WTC11 (cell line): Measurements from ENCODE around the gene TMEM59. TPM values are rescaled to one million over a fixed set of nuclear protein-coding genes. Genes with fewer than 3 reads are reported as not detected.

Source experiments
- ATAC-seq: fragments of 200-7000 bp; cut with Tn5 transposase; 2 replicates; pipeline ENCODE4 v1.10.0; 2021; ENCODE audit warnings: mild to moderate bottlenecking, moderate library complexity
- CTCF ChIA-PET: fragments of 300-600 bp; sonication (Branson Sonifier 250); formaldehyde crosslinking; loops from one replicate; lab custom pipeline; 2021; ENCODE audit warnings: antibody characterized with exemption; lab: Charles Lee
- POLR2A ChIA-PET: fragments of 350-600 bp; sonication (Branson Sonifier 250); formaldehyde crosslinking; loops from one replicate; lab custom pipeline; 2021; ENCODE audit warnings: antibody characterized with exemption; lab: Charles Lee
- DNase-seq: peaks from one replicate; pipeline ENCODE4 v3.0.0; 2021; ENCODE audit warnings: low spot score
- H3K27ac Mint-ChIP-seq: 2 replicates; pipeline ENCODE4 v1.8.0; 2021; ENCODE audit warnings: mixed read lengths
- H3K27me3 Mint-ChIP-seq: 2 replicates; pipeline ENCODE4 v1.8.0; 2021; ENCODE audit warnings: low read depth, mild to moderate bottlenecking, moderate library complexity, mixed read lengths
- H3K36me3 Mint-ChIP-seq: 2 replicates; pipeline ENCODE4 v1.8.0; 2021; ENCODE audit warnings: mixed read lengths
- H3K4me1 Mint-ChIP-seq: 2 replicates; pipeline ENCODE4 v1.8.0; 2022; ENCODE audit warnings: mixed read lengths
- H3K4me3 Mint-ChIP-seq: 2 replicates; pipeline ENCODE4 v1.8.0; 2021; ENCODE audit warnings: mild to moderate bottlenecking, moderate library complexity, mixed read lengths
- H3K9me3 Mint-ChIP-seq: 2 replicates; pipeline ENCODE4 v1.8.0; 2021; ENCODE audit warnings: mixed read lengths
- ARID4B ChIP-seq: sonication (generic); formaldehyde crosslinking; IDR thresholded peaks from 2 replicates; pipeline ENCODE4 v1.8.0; 2023; ENCODE audit warnings: missing genetic modification reagents, mild to moderate bottlenecking, borderline replicate concordance
- ATF1 ChIP-seq: sonication (generic); formaldehyde crosslinking; IDR thresholded peaks from 2 replicates; pipeline ENCODE4 v1.8.1; 2023; ENCODE audit warnings: mild to moderate bottlenecking, moderate library complexity, missing genetic modification reagents
- ATF2 ChIP-seq: sonication (generic); formaldehyde crosslinking; IDR thresholded peaks from 2 replicates; pipeline ENCODE4 v1.8.1; 2022; ENCODE audit warnings: low read depth, missing genetic modification reagents, borderline replicate concordance
- ATF3 ChIP-seq: sonication (generic); formaldehyde crosslinking; conservative IDR thresholded peaks from 2 replicates; pipeline ENCODE4 v1.8.1; 2022; ENCODE audit warnings: mild to moderate bottlenecking, missing genetic modification reagents
- CREB1 ChIP-seq: sonication (generic); formaldehyde crosslinking; IDR thresholded peaks from 2 replicates; pipeline ENCODE4 v1.8.0; 2023; ENCODE audit warnings: mild to moderate bottlenecking, missing genetic modification reagents
- CTCF ChIP-seq: fragments of 200-600 bp; IDR thresholded peaks from 2 replicates; pipeline ENCODE4 v1.8.0; 2022; ENCODE audit warnings: antibody characterized with exemption
- E2F5 ChIP-seq: sonication (generic); formaldehyde crosslinking; IDR thresholded peaks from 2 replicates; pipeline ENCODE4 v1.8.1; 2022; ENCODE audit warnings: mild to moderate bottlenecking, moderate library complexity, missing genetic modification reagents
- ESRRA ChIP-seq: sonication (generic); formaldehyde crosslinking; IDR thresholded peaks from 2 replicates; pipeline ENCODE4 v1.8.1; 2022; ENCODE audit warnings: mild to moderate bottlenecking, missing genetic modification reagents, borderline replicate concordance
- FOXK1 ChIP-seq: sonication (generic); formaldehyde crosslinking; IDR thresholded peaks from 2 replicates; pipeline ENCODE4 v1.8.0; 2022; ENCODE audit warnings: mild to moderate bottlenecking, moderate library complexity, missing genetic modification reagents
- HMGA2 ChIP-seq: fragments of 250-450 bp; sonication (Bioruptor Pico); IDR thresholded peaks from 2 replicates; pipeline ENCODE4 v1.4.0; 2021; ENCODE audit warnings: mild to moderate bottlenecking, moderate library complexity
- IRF1 ChIP-seq: sonication (generic); formaldehyde crosslinking; IDR thresholded peaks from 2 replicates; pipeline ENCODE4 v1.8.0; 2023; ENCODE audit warnings: missing genetic modification reagents
- OVOL2 ChIP-seq: fragments of 250-450 bp; sonication (Bioruptor Pico); IDR thresholded peaks from 2 replicates; pipeline ENCODE4 v1.9.0; 2021; ENCODE audit warnings: mild to moderate bottlenecking, borderline replicate concordance
- PRRX2 ChIP-seq: fragments of 250-450 bp; sonication (Bioruptor Pico); IDR thresholded peaks from 2 replicates; pipeline ENCODE4 v1.8.0; 2021; ENCODE audit warnings: mild to moderate bottlenecking
- RELA ChIP-seq: sonication (generic); formaldehyde crosslinking; IDR thresholded peaks from 2 replicates; pipeline ENCODE4 v1.8.1; 2022; ENCODE audit warnings: missing genetic modification reagents, mild to moderate bottlenecking, borderline replicate concordance
- ZBTB43 ChIP-seq: sonication (generic); formaldehyde crosslinking; IDR thresholded peaks from 2 replicates; pipeline ENCODE4 v1.8.1; 2023; ENCODE audit warnings: mild to moderate bottlenecking, missing genetic modification reagents
- ZNF317 ChIP-seq: sonication (generic); formaldehyde crosslinking; IDR thresholded peaks from 2 replicates; pipeline ENCODE4 v1.8.1; 2023; ENCODE audit warnings: low read depth, mild to moderate bottlenecking, moderate library complexity, missing genetic modification reagents, borderline replicate concordance
- ZNF423 ChIP-seq: fragments of 250-450 bp; sonication (Bioruptor Pico); IDR thresholded peaks from 2 replicates; pipeline ENCODE4 v2.1.2; 2022; ENCODE audit warnings: mild to moderate bottlenecking, moderate library complexity
- ZNF512 ChIP-seq: sonication (generic); formaldehyde crosslinking; IDR thresholded peaks from 2 replicates; pipeline ENCODE4 v1.8.1; 2022; ENCODE audit warnings: missing genetic modification reagents, borderline replicate concordance
- ZNF532 ChIP-seq: fragments of 250-450 bp; sonication (Bioruptor Pico); IDR thresholded peaks from 2 replicates; pipeline ENCODE4 v1.9.0; 2021; ENCODE audit warnings: mild to moderate bottlenecking, borderline replicate concordance
- total RNA-seq: library from RNA; stranded (reverse); gene quantifications from 3 replicates; pipeline ENCODE4 v1.2.3, GENCODE V29; 2021

Gene TMEM59
- total RNA-seq, 1 experiment from 2014 or later = 122 TPM

GRCh38 chr1:54091666-54092065 lies 38.7 kb upstream of the TMEM59 start:
- CTCF ChIA-PET = interaction anchor here (1.1 kb wide), 1 partner anchor 132 kb away, joined by 3 read pairs; no protein-coding TSS in a partner anchor
- H3K27ac Mint-ChIP-seq = no peak overlapping the region
- POLR2A ChIA-PET = no interaction called here
- ATAC-seq = no peak
- H3K4me3 Mint-ChIP-seq = no peak overlapping the region
- H3K36me3 Mint-ChIP-seq = no peaks in the 10 kb centered on the region
- no peaks in the 10 kb centered on the region for H3K27me3 Mint-ChIP-seq
- TF ChIP-seq PRRX2 (no peak), ATF1 (CRISPR knock-in tag) (no peak), ARID4B (no peak), OVOL2 (CRISPR knock-in tag) (no peak), ATF3 (no peak), E2F5 (no peak), CTCF (no peak), ATF2 (CRISPR knock-in tag) (no peak), ZNF317 (no peak), RELA (no peak), ZNF423 (CRISPR knock-in tag) (no peak)
- TF ChIP-seq, all 79 proteins: peak for 0
- H3K9me3 Mint-ChIP-seq = no peaks in the 10 kb centered on the region
- peaks cover 13% of the 10 kb centered on the region for H3K4me1 Mint-ChIP-seq
- DNase-seq = no peak

- Mint-ChIP-seq H3K9me3 (no peaks in the 10 kb centered on the region), H3K4me1 (peaks cover 4% of the 10 kb centered on the region), H3K27me3 (no peaks in the 10 kb centered on the region), H3K27ac (no peak overlapping the region), H3K36me3 (no peaks in the 10 kb centered on the region), H3K4me3 (no peak overlapping the region)
- POLR2A ChIA-PET = no interaction called here
- no peak for DNase-seq
- CTCF ChIA-PET = interaction anchor here (1.5 kb wide), 1 partner anchor 111 kb away, joined by 3 read pairs; the partner anchor contains the start of genes CYB5RL and MRPL37
- no peak for ATAC-seq
- TF ChIP-seq ZNF512 (no peak), IRF1 (CRISPR knock-in tag) (no peak), FOXK1 (CRISPR knock-in tag) (no peak), HMGA2 (no peak), CREB1 (CRISPR knock-in tag) (no peak), ZNF532 (CRISPR knock-in tag) (no peak), ZBTB43 (CRISPR knock-in tag) (no peak), ESRRA (no peak)
These were observed 35.4 kb upstream of the TMEM59 start for GRCh38 chr1:54088385-54088784.
